Astrocyte of the cerebellum (primary cell): ENCODE results near the gene CD34.

Source experiments
- DNase-seq: peaks from one replicate; pipeline ENCODE4 v3.0.0-alpha.2; 2011; ENCODE audit warnings: low read depth
- H3K4me3 ChIP-seq: 2 replicates; pipeline ENCODE4 v1.5.1; 2011; ENCODE audit warnings: mild to moderate bottlenecking, low read depth, low read length, moderate library complexity
- CTCF ChIP-seq: IDR thresholded peaks from 2 replicates; pipeline ENCODE4 v1.5.1; 2012; ENCODE audit warnings: low read length, low read depth, moderate library complexity, mild to moderate bottlenecking; ENCODE audit errors: missing control alignments
- in situ Hi-C: cut with HindIII; loops from 2 replicates; pipeline ENCODE4 v1.10.0; 2017; ENCODE audit warnings: low sequenced_read_pairs

Gene CD34

GRCh38 chr1:207921321-207921720, 10.4 kb upstream of the CD34 start:
- H3K4me3 ChIP-seq, result no peak overlapping the region
- no peak for TF ChIP-seq CTCF
- DNase-seq, result no peak
- in situ Hi-C loops, result no loop called here

GRCh38 chr1:207920444-207921021, 9.6 kb upstream of the CD34 start:
- in situ Hi-C loops, result no loop called here
- no peak overlapping the region for H3K4me3 ChIP-seq
- no peak for DNase-seq
- TF ChIP-seq CTCF, result no peak

DNA sequence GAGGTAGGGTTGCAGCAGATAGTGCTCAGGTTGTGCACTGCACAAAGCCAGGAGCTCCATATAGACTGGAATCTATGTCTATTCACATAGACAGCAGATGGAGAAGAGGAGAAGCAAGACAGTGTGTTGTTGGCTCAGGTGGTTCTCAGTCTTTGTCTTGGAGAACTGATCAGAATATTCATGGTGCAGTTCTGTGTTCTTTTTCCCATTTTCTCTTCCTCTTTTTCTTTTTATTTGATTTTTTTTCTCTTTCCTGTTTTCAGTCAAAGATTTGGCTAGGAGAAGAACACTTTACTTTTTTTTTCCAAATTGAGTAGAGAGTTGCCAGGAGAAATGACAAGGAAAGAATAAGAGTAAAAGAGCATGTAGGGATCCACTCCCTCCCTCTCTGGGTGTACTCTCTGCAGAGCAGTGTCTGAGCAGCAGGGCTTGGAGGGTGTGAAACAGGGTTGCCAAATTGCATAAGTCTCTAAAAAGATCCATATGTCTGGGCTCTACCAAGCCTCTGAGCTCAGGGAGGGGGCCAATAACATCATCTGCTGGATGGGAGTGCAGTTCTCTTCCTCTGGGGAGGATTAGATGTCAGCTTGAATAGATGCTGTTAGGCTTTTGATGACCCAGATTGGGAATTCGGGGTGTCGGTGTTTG, 8.7 kb upstream of the CD34 start:
- no peak for DNase-seq
- in situ Hi-C loops, result no loop called here
- no peak overlapping the region for H3K4me3 ChIP-seq
- no peak for TF ChIP-seq CTCF

- in situ Hi-C loops, result no loop called here
- H3K4me3 ChIP-seq, result no peak overlapping the region
- DNase-seq, result no peak
- no peak for TF ChIP-seq CTCF
These were observed 7.7 kb upstream of the CD34 start for GRCh38 chr1:207918581-207918980.

DNA sequence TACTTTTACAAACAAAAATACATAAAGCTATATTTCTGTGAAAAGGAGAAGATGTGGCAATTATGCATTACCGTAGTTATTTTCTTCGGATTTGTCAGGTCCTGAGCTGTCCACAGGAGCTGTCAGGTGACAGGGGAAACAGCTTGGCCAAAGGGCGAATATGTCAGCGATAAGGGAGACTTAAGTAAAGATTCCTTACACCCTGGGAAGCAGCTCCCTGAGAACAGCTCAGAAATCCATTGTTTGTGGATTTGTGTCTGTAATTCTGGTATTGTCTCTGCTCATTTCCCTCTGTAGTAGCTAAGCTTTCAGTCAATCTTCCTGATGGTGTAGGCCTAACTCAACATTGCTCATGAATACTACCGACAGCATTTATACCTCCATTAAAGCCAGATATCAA, 7.1 kb upstream of the CD34 start:
- no peak for TF ChIP-seq CTCF
- no peak overlapping the region for H3K4me3 ChIP-seq
- in situ Hi-C loops, result no loop called here
- DNase-seq, result no peak

- TF ChIP-seq CTCF, result no peak
- no peak for DNase-seq
- in situ Hi-C loops, result no loop called here
- no peak overlapping the region for H3K4me3 ChIP-seq
These were observed 6.2 kb upstream of the CD34 start for GRCh38 chr1:207917080-207917479.
